Stomach (tissue), 4 donors: Measurements from ENCODE around the gene GLCCI1.

Experiments
- POLR2AphosphoS5 ChIP-seq, 3 donors: sonication (generic); formaldehyde crosslinking; IDR thresholded peaks; one replicate each; pipeline ENCODE4 v1.6.1; 2016; ENCODE audit warnings: antibody characterized with exemption in 3 of 3
- TF ChIP-seq, protein P1 (sequence below), 7 experiments: fragments of 450-650 bp in 4 of 7; fragments of 200-600 bp in 3 of 7; sonication (generic) in 3 of 7; IDR thresholded peaks; one replicate each; pipeline ENCODE4 v1.5.1; 2016 to 2019; ENCODE audit warnings: antibody characterized with exemption in 7 of 7, control low read depth in 2 of 7, mild to moderate bottlenecking in 1 of 7

DNA sequence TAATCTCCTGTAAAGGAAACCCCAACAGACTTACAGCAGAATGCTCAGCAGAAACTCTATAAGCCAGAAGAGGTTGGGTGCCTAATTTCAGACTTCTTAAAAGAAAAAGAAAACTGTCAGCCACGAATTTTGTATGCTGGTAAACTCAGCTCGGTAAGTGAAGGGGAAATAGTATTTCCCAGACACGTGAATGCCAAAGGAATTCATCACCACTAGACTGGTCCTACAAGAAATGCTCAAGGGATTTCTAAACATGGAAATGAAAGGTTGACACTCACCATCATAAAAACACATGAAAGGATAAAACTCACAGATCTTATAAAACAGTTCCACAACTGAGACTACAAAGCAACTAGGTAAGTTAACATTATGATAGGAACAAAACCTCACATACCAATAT, 68.6 kb downstream of the GLCCI1 start:
- no peak for TF ChIP-seq POLR2AphosphoS5 (IDR thresholded peaks at IDR 0.05)
- TF ChIP-seq, protein P1, sequence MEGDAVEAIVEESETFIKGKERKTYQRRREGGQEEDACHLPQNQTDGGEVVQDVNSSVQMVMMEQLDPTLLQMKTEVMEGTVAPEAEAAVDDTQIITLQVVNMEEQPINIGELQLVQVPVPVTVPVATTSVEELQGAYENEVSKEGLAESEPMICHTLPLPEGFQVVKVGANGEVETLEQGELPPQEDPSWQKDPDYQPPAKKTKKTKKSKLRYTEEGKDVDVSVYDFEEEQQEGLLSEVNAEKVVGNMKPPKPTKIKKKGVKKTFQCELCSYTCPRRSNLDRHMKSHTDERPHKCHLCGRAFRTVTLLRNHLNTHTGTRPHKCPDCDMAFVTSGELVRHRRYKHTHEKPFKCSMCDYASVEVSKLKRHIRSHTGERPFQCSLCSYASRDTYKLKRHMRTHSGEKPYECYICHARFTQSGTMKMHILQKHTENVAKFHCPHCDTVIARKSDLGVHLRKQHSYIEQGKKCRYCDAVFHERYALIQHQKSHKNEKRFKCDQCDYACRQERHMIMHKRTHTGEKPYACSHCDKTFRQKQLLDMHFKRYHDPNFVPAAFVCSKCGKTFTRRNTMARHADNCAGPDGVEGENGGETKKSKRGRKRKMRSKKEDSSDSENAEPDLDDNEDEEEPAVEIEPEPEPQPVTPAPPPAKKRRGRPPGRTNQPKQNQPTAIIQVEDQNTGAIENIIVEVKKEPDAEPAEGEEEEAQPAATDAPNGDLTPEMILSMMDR (IDR thresholded peaks at IDR 0.05) = no peak
